ENCODE data around the gene CDK6. TPM values are rescaled to one million over a fixed set of nuclear protein-coding genes. Genes with fewer than 3 reads are reported as not detected.

CDK6 gene
- total RNA-seq, 1 experiment from 2014 or later, result 124 TPM

DNA sequence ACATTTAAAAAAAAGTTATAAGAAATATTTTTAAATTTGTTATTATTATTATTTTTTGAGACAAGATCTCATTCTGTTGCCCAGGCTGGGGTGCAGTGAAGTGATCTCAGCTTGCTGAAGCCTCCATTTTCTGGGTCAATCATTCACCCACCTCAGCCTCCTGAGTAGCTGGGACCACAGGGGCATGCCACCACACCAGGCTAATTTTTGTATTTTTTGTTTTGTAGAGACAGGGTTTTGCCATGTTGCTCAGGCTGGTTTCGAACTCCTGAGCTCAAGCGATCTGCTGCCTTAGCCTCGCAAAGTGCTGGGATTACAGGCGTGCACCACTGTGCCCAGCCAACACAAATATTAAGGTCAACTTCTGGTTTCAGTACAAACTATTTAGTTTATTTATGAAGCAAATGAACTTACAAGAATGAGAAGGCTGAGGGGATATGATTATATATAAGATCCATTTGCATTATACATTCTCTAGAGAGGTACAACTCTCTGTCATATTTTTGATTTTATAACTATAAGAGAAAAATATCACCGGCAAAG, 200.3 kb downstream of the CDK6 start:
- Mint-ChIP-seq H3K27ac (ENCODE audit: low read depth, unreplicated experiment) (no peak overlapping the region), H3K9me3 (ENCODE audit: unreplicated experiment) (no peaks in the 10 kb centered on the region), H3K4me3 (ENCODE audit: unreplicated experiment) (no peak overlapping the region), H3K27me3 (ENCODE audit: insufficient read depth, unreplicated experiment) (no peaks in the 10 kb centered on the region), H3K36me3 (ENCODE audit: insufficient read depth, unreplicated experiment) (peaks cover 11% of the 10 kb centered on the region), H3K4me1 (ENCODE audit: insufficient read depth, unreplicated experiment) (peaks cover 39% of the 10 kb centered on the region)
- no TSS peak for BruUV-seq (replicated peaks)
- DNase-seq (ENCODE audit: unreplicated experiment), result no peak
- ChIA-PET POLR2A (interaction anchor here (0.7 to 4.1 kb wide), 3 partner anchors 9 to 60 kb away, joined by 3 to 29 read pairs (median 5); no protein-coding TSS in a partner anchor), CTCF (interaction anchor here (0.6 kb wide), 2 partner anchors 13 to 913 kb away, joined by 3 to 4 read pairs; no protein-coding TSS in a partner anchor)
- TF ChIP-seq, protein P1, sequence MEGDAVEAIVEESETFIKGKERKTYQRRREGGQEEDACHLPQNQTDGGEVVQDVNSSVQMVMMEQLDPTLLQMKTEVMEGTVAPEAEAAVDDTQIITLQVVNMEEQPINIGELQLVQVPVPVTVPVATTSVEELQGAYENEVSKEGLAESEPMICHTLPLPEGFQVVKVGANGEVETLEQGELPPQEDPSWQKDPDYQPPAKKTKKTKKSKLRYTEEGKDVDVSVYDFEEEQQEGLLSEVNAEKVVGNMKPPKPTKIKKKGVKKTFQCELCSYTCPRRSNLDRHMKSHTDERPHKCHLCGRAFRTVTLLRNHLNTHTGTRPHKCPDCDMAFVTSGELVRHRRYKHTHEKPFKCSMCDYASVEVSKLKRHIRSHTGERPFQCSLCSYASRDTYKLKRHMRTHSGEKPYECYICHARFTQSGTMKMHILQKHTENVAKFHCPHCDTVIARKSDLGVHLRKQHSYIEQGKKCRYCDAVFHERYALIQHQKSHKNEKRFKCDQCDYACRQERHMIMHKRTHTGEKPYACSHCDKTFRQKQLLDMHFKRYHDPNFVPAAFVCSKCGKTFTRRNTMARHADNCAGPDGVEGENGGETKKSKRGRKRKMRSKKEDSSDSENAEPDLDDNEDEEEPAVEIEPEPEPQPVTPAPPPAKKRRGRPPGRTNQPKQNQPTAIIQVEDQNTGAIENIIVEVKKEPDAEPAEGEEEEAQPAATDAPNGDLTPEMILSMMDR (IDR thresholded peaks at IDR 0.05; ENCODE audit: unreplicated experiment), result no peak
- intact Hi-C loops (cut with micrococcal nuclease), result no loop called here

GRCh38 chr7:92635538-92635937, 200.8 kb downstream of the CDK6 start:
- POLR2A ChIA-PET, result interaction anchor here (0.7 to 4.1 kb wide), 10 partner anchors 9 to 482 kb away, joined by 3 to 29 read pairs (median 3); partner anchors contain the start of genes PEX1, RBM48 and SAMD9
- Mint-ChIP-seq H3K27ac (ENCODE audit: low read depth, unreplicated experiment) (no peak overlapping the region), H3K4me1 (ENCODE audit: insufficient read depth, unreplicated experiment) (peaks cover 39% of the 10 kb centered on the region), H3K4me3 (ENCODE audit: unreplicated experiment) (no peak overlapping the region), H3K27me3 (ENCODE audit: insufficient read depth, unreplicated experiment) (no peaks in the 10 kb centered on the region), H3K36me3 (ENCODE audit: insufficient read depth, unreplicated experiment) (peaks cover 8% of the 10 kb centered on the region), H3K9me3 (ENCODE audit: unreplicated experiment) (no peaks in the 10 kb centered on the region)
- intact Hi-C loops (cut with micrococcal nuclease), result no loop called here
- TF ChIP-seq, protein P1 (IDR thresholded peaks at IDR 0.05; ENCODE audit: unreplicated experiment), result no peak
- CTCF ChIA-PET, result interaction anchor here (0.6 to 1.3 kb wide), 2 partner anchors 15 to 53 kb away, joined by 3 to 5 read pairs; no protein-coding TSS in a partner anchor
- no peak for DNase-seq (ENCODE audit: unreplicated experiment)
- no TSS peak for BruUV-seq (replicated peaks)

DNA sequence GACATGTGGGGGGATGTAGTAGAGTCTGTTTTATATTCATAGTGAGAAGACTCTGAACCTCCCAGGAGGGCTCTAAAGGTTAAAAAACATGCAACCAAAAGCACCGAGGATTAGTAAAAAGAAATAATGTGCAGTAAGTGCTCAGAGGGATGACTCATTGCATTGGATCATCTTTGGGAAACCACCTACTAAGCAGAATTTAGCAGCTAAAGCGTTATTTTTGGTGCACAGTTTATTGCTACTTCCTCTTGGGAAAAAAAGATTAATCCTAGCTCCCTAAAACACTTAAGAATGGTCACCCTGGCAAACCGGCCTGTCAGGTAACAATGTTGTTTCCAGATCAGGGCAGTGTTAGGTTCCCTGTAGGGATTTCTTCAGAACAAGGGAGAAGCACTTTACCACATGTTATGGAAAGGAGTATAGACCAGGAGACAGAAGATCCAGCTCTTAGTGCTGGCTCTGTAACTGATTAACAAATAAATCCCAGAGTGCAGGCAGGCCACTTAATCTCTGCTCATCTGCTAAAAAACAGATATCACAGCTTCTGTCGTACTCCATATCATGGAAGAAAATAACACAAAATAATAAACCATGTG, 201.4 kb downstream of the CDK6 start:
- CTCF ChIA-PET, result interaction anchor here (0.6 to 1.4 kb wide), 4 partner anchors 15 to 634 kb away, joined by 3 to 5 read pairs (median 4); no protein-coding TSS in a partner anchor
- H3K27ac Mint-ChIP-seq (ENCODE audit: low read depth, unreplicated experiment), result peak overlapping the region; percentile 70
- intact Hi-C loops (cut with micrococcal nuclease), result no loop called here
- TF ChIP-seq, protein P1 (IDR thresholded peaks at IDR 0.05; ENCODE audit: unreplicated experiment), result no peak
- BruUV-seq (replicated peaks), result no TSS peak
- DNase-seq (ENCODE audit: unreplicated experiment), result peak; percentile 76
- H3K4me3 Mint-ChIP-seq (ENCODE audit: unreplicated experiment), result no peak overlapping the region
- H3K27me3 Mint-ChIP-seq (ENCODE audit: insufficient read depth, unreplicated experiment), result no peaks in the 10 kb centered on the region
- no peaks in the 10 kb centered on the region for H3K9me3 Mint-ChIP-seq (ENCODE audit: unreplicated experiment)
- peaks cover 7% of the 10 kb centered on the region for H3K36me3 Mint-ChIP-seq (ENCODE audit: insufficient read depth, unreplicated experiment)
- peaks cover 39% of the 10 kb centered on the region for H3K4me1 Mint-ChIP-seq (ENCODE audit: insufficient read depth, unreplicated experiment)
- POLR2A ChIA-PET, result interaction anchor here (0.6 to 4.1 kb wide), 12 partner anchors 8 to 482 kb away, joined by 3 to 29 read pairs (median 3); partner anchors contain the start of genes FAM133B, PEX1, RBM48 and SAMD9

GRCh38 chr7:92634205-92634604, 202.2 kb downstream of the CDK6 start:
- Mint-ChIP-seq H3K4me3 (ENCODE audit: unreplicated experiment) (no peak overlapping the region), H3K36me3 (ENCODE audit: insufficient read depth, unreplicated experiment) (peaks cover 7% of the 10 kb centered on the region), H3K4me1 (ENCODE audit: insufficient read depth, unreplicated experiment) (peaks cover 39% of the 10 kb centered on the region), H3K27me3 (ENCODE audit: insufficient read depth, unreplicated experiment) (no peaks in the 10 kb centered on the region), H3K27ac (ENCODE audit: low read depth, unreplicated experiment) (peak overlapping the region; percentile 70), H3K9me3 (ENCODE audit: unreplicated experiment) (no peaks in the 10 kb centered on the region)
- BruUV-seq (replicated peaks), result no TSS peak
- ChIA-PET CTCF (interaction anchor here (0.7 to 1.4 kb wide), 5 partner anchors 12 to 634 kb away, joined by 3 to 5 read pairs (median 4); no protein-coding TSS in a partner anchor), POLR2A (interaction anchor here (0.9 to 4.1 kb wide), 6 partner anchors 11 to 483 kb away, joined by 3 to 29 read pairs (median 4); partner anchors contain the start of genes FAM133B, PEX1, RBM48 and SAMD9)
- intact Hi-C loops (cut with micrococcal nuclease), result no loop called here
- TF ChIP-seq, protein P1 (IDR thresholded peaks at IDR 0.05; ENCODE audit: unreplicated experiment), result no peak
- peak; percentile 17 for DNase-seq (ENCODE audit: unreplicated experiment)
